Measurements from ENCODE around the gene HPCA. TPM values are rescaled to one million over a fixed set of nuclear protein-coding genes. Genes with fewer than 3 reads are reported as not detected.
A peak's percentile ranks its signal among the peaks of the same experiment; 100 is the strongest.

The HPCA gene
- total RNA-seq, 3 donors from 2014 or later: not detected

GRCh38 chr1:32919811-32920733 lies 33.8 kb downstream of the HPCA start:
- Mint-ChIP-seq H3K4me1 (ENCODE audit: low read depth) (peaks cover 14% of the 10 kb centered on the region), H3K27me3 (ENCODE audit: low read depth) (peaks cover 79% of the 10 kb centered on the region), H3K4me3 (no peak overlapping the region), H3K9me3 (no peaks in the 10 kb centered on the region), H3K36me3 (ENCODE audit: insufficient read depth) (no peaks in the 10 kb centered on the region)
- no peak for DNase-seq
- no peak for ATAC-seq

DNA sequence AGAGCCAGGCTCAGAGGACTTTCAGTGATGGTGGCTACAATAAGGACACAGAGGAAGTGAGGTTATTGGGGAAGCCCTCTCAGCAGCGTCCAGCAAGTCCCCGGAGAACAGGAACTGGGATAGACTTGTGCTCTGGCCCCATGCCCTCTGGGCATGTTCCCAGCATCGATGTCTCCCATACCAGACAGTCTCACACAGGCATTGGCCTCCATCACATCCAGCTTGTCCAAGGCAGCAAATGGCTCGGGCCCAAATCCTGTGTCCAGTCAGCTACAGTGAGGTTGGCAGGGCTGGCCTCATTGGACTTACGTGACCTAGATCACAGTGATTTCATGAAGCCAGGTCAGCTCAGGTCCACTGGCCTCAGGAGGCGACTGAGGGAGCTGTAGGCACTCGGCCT lies 34.5 kb downstream of the HPCA start:
- ATAC-seq (no peak), DNase-seq (no peak)
- H3K4me3 Mint-ChIP-seq: no peak overlapping the region
- peaks cover 22% of the 10 kb centered on the region for H3K4me1 Mint-ChIP-seq (ENCODE audit: low read depth)
- no peaks in the 10 kb centered on the region for H3K36me3 Mint-ChIP-seq (ENCODE audit: insufficient read depth)
- H3K9me3 Mint-ChIP-seq: no peaks in the 10 kb centered on the region
- peaks cover 82% of the 10 kb centered on the region for H3K27me3 Mint-ChIP-seq (ENCODE audit: low read depth)

- Mint-ChIP-seq H3K9me3 (no peaks in the 10 kb centered on the region), H3K36me3 (ENCODE audit: insufficient read depth) (no peaks in the 10 kb centered on the region), H3K4me3 (peak overlapping the region; percentile 33), H3K4me1 (ENCODE audit: low read depth) (peaks cover 23% of the 10 kb centered on the region), H3K27me3 (ENCODE audit: low read depth) (peaks cover 69% of the 10 kb centered on the region)
- DNase-seq: no peak
- ATAC-seq: peak; percentile 62 to 70
These were observed 38.6 kb downstream of the HPCA start for GRCh38 chr1:32924881-32925344.

DNA sequence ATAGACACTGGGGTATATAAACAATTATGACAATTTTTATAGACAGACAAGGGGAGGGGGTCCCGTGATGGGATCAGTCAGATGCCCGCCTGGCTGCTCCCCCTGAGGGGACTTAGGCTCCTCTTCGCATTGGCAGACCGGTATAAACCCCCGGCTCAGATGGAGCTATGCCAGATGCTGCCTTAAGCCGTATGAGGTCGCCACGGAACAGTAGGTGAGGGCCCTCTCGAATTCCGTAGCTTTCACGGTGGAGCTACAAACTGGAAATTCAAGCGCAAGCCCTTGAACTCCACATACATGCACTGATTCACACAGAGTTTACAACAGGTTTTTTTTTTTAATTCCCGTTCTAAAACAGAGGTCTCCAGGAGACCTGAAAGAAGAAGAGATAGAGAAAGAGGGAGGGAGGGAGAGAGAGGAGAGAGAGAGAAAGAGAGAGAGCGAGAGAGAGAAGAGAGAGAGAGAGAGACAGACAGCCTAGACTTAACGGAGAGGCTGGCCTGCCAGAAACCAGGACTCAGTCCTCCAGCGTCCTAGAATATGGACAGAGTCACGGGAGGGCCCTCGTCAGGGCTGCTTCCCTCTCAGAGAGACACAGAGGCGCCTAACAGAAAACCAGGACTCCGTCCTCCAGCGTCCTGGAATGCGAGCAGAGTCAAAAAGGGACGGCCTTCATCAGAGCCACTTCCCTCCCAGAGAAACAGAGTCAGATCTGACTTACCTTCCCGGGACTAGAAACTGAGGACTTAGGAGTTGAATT lies 39.3 kb downstream of the HPCA start:
- Mint-ChIP-seq H3K4me1 (ENCODE audit: low read depth) (peaks cover 23% of the 10 kb centered on the region), H3K36me3 (ENCODE audit: insufficient read depth) (no peaks in the 10 kb centered on the region), H3K27me3 (ENCODE audit: low read depth) (peaks cover 63% of the 10 kb centered on the region), H3K9me3 (no peaks in the 10 kb centered on the region), H3K4me3 (peak overlapping the region; percentile 27)
- DNase-seq (no peak), ATAC-seq (peak in 1 of 2 donors; percentile 61)

DNA sequence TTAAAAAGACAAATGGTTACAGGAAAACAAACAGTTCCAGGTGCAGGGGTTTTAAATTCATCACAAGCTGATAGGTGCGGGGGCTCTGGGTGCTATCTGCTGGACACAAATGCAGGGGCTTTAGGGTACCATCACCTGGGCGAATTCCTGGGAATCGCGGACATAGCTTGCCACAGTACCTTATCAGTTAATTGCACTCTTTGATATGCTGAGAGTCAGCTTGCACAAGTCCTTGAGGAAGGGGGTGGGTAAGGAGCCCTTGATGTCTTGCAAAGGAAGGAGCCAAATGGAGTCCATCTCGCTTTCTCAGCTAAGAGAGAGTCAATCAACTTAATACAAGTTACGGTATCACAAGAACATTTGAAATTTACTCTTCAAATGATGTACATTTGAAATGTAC lies 40.3 kb downstream of the HPCA start:
- no peak for DNase-seq
- H3K4me1 Mint-ChIP-seq (ENCODE audit: low read depth): peaks cover 23% of the 10 kb centered on the region
- no peaks in the 10 kb centered on the region for H3K36me3 Mint-ChIP-seq (ENCODE audit: insufficient read depth)
- no peak overlapping the region for H3K4me3 Mint-ChIP-seq
- peaks cover 54% of the 10 kb centered on the region for H3K27me3 Mint-ChIP-seq (ENCODE audit: low read depth)
- ATAC-seq: no peak
- H3K9me3 Mint-ChIP-seq: no peaks in the 10 kb centered on the region

DNA sequence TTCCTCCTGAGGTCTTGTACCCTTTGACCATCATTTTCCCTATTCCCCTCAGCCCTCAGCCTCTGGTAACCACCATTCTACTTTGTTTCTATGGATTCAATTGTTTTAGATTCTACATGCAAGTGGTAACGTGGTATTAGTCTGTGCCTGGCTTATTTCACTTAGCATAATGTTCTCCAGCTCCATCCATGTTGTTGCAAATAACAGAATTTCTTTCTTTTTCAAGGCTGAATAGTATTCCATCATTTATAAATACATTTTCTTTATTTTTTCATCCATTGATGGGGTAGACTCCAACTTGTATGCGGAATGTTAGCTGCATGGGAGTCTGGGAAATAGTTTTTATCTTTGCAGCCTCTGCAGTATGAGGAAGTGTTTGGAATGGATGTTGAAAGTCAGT lies 41.1 kb downstream of the HPCA start:
- Mint-ChIP-seq H3K27me3 (ENCODE audit: low read depth) (peaks cover 45% of the 10 kb centered on the region), H3K4me3 (no peak overlapping the region), H3K36me3 (ENCODE audit: insufficient read depth) (no peaks in the 10 kb centered on the region), H3K9me3 (no peaks in the 10 kb centered on the region), H3K4me1 (ENCODE audit: low read depth) (peaks cover 23% of the 10 kb centered on the region)
- no peak for ATAC-seq
- no peak for DNase-seq

DNA sequence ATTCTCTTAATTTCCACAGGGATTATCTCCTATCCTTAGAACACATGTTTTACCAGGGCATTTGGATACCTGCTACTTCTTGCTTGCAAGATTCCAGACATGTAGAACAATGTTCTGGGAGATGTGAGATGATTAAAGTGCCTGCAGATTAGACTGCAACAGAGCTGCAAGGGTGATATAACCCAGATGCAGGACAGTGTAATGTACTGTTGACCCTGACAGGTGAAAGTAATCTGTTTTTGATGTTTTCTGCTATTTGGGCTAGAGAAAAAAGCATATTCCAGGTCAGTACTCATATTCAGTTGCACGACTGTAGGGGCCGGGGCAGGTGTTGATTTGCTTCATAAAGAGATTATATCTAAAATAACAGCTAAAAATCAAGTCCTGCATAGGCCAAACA lies 42.0 kb downstream of the HPCA start:
- Mint-ChIP-seq H3K27me3 (ENCODE audit: low read depth) (peaks cover 37% of the 10 kb centered on the region), H3K4me3 (no peak overlapping the region), H3K36me3 (ENCODE audit: insufficient read depth) (no peaks in the 10 kb centered on the region), H3K9me3 (no peaks in the 10 kb centered on the region), H3K4me1 (ENCODE audit: low read depth) (peaks cover 23% of the 10 kb centered on the region)
- no peak for DNase-seq
- ATAC-seq: no peak

DNA sequence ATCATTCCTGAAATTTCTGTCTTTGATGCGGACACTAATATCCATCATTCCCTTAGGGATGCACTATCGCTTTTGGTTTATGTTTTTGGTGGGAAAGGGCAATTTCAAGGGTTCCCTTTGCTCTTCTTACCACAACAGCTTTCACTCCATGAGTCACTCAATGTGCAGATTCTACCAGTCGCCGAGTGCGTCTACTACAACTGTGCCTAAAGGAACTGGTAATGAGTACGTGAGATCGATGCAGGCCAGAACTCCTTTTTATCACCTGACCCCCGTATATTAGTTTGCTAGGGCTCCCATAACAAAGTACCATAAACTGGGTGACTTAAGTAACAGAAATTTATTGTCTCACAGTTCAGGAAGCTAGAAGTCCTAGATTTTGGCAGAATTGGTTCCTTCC lies 42.4 kb downstream of the HPCA start:
- H3K36me3 Mint-ChIP-seq (ENCODE audit: insufficient read depth): no peaks in the 10 kb centered on the region
- peaks cover 22% of the 10 kb centered on the region for H3K4me1 Mint-ChIP-seq (ENCODE audit: low read depth)
- ATAC-seq (no peak), DNase-seq (no peak)
- no peak overlapping the region for H3K4me3 Mint-ChIP-seq
- H3K27me3 Mint-ChIP-seq (ENCODE audit: low read depth): peaks cover 32% of the 10 kb centered on the region
- H3K9me3 Mint-ChIP-seq: no peaks in the 10 kb centered on the region

- ATAC-seq: no peak
- no peak for DNase-seq
- Mint-ChIP-seq H3K4me3 (no peak overlapping the region), H3K27me3 (ENCODE audit: low read depth) (peaks cover 26% of the 10 kb centered on the region), H3K4me1 (ENCODE audit: low read depth) (peaks cover 17% of the 10 kb centered on the region), H3K9me3 (no peaks in the 10 kb centered on the region), H3K36me3 (ENCODE audit: insufficient read depth) (no peaks in the 10 kb centered on the region)
These were observed 43.1 kb downstream of the HPCA start for GRCh38 chr1:32929366-32929765.

GRCh38 chr1:32931760-32932159 lies 45.5 kb downstream of the HPCA start:
- no peaks in the 10 kb centered on the region for H3K9me3 Mint-ChIP-seq
- peaks cover 5% of the 10 kb centered on the region for H3K27me3 Mint-ChIP-seq (ENCODE audit: low read depth)
- ATAC-seq (no peak), DNase-seq (no peak)
- H3K36me3 Mint-ChIP-seq (ENCODE audit: insufficient read depth): peaks cover 2% of the 10 kb centered on the region
- peaks cover 3% of the 10 kb centered on the region for H3K4me1 Mint-ChIP-seq (ENCODE audit: low read depth)
- H3K4me3 Mint-ChIP-seq: no peak overlapping the region

GRCh38 chr1:32933742-32934322 lies 47.5 kb downstream of the HPCA start:
- H3K4me1 Mint-ChIP-seq (ENCODE audit: low read depth): peaks cover 3% of the 10 kb centered on the region
- H3K9me3 Mint-ChIP-seq: no peaks in the 10 kb centered on the region
- H3K27me3 Mint-ChIP-seq (ENCODE audit: low read depth): no peaks in the 10 kb centered on the region
- H3K4me3 Mint-ChIP-seq: no peak overlapping the region
- ATAC-seq: no peak
- peaks cover 10% of the 10 kb centered on the region for H3K36me3 Mint-ChIP-seq (ENCODE audit: insufficient read depth)
- DNase-seq: no peak

DNA sequence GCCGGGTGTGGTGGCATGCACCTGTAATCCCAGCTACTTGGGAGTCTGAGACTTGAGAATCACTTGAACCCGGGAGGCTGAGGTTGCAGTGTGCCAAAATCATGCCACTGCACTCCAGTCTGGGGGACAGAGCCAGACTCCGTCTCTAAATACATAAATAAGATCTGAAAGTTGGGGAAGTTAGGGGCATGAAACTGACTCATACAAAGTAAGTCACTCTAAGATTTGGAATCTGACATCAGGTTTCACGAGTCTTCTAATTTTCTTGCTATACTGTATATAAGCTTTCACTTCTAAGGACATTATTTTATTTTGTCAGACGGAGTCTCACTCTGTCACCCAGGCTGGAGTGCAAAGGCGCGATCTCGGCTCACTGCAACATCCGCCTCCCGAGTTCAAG lies 48.2 kb downstream of the HPCA start:
- no peaks in the 10 kb centered on the region for H3K27me3 Mint-ChIP-seq (ENCODE audit: low read depth)
- DNase-seq: no peak
- no peak for ATAC-seq
- H3K9me3 Mint-ChIP-seq: no peaks in the 10 kb centered on the region
- no peak overlapping the region for H3K4me3 Mint-ChIP-seq
- peaks cover 13% of the 10 kb centered on the region for H3K36me3 Mint-ChIP-seq (ENCODE audit: insufficient read depth)
- H3K4me1 Mint-ChIP-seq (ENCODE audit: low read depth): peaks cover 5% of the 10 kb centered on the region

DNA sequence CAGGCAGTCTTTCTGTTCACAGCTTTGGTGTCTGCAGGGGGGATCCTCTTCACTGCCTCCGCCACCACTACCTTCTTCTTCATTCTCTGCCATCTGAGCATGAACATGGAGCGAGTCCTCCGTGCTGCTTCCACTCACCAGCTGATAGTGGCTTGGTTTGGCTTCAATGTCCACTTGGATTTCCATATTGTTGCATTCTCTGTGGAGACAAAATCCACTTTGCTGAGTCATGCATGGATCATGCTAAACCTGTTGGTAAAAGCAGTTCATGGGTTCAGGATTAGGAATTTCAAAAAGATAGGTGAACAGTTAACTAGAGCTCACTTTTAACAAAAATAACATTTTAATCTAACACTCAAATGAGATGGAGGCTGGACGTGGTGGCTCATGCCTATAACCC lies 50.8 kb downstream of the HPCA start:
- no peak for DNase-seq
- H3K4me1 Mint-ChIP-seq (ENCODE audit: low read depth): peaks cover 13% of the 10 kb centered on the region
- ATAC-seq: no peak
- H3K9me3 Mint-ChIP-seq: no peaks in the 10 kb centered on the region
- H3K36me3 Mint-ChIP-seq (ENCODE audit: insufficient read depth): peaks cover 18% of the 10 kb centered on the region
- no peaks in the 10 kb centered on the region for H3K27me3 Mint-ChIP-seq (ENCODE audit: low read depth)
- H3K4me3 Mint-ChIP-seq: no peak overlapping the region

DNA sequence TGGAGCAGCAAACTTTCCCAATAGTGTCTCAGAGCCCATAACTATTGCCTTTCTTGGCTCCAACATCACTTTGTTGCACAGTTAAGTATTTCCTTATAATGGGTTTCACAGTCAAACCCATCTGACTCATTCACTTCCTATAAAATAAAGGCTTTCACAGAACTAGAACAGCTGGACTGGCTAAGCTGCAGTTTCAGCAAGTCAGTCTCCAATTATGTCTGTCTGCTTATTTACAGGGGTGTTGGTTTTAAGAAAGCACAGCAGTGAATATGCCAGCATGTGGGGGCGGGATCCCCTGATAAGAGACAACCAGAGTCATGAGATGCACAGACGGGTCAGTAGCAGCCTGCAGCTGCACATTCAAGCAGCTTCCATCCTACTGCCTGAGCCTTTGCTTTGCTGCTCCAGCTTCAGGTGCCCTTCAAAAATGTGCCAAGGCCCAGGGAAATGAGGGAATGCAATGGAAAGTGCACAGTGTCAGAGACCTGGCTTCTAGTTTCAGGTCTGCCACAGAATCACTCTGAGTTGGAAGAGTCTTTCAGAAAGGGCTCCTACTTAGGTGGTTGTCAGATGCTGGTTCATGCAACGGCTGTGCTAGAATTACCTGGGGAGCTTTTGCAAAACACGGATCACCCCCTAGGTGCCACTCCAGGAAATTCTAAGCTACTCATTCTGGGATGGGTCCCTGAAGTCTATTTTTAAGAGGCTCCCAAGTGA lies 53.5 kb downstream of the HPCA start:
- Mint-ChIP-seq H3K36me3 (ENCODE audit: insufficient read depth) (peaks cover 29% of the 10 kb centered on the region), H3K4me1 (ENCODE audit: low read depth) (peaks cover 16% of the 10 kb centered on the region), H3K9me3 (no peaks in the 10 kb centered on the region), H3K4me3 (no peak overlapping the region), H3K27me3 (ENCODE audit: low read depth) (no peaks in the 10 kb centered on the region)
- DNase-seq (no peak), ATAC-seq (peak; percentile 58 to 63)

Data from activated T-cell treated with anti-CD3 and anti-CD28 coated beads, Interleukin-2, amount 50 U/mL, for 4 hours (primary cell).